Upper lobe of right lung (tissue), 1 donor: ENCODE results near the gene ALDH7A1. TPM values are rescaled to one million over a fixed set of nuclear protein-coding genes. Genes with fewer than 3 reads are reported as not detected.
"Not testable (repeated sequence)": the region's sequence is repeated elsewhere in the genome, so short reads cannot be mapped to it uniquely, and the experiment has no call there.

Source experiments
- ATAC-seq: fragments of 200-7000 bp; cut with Tn5 transposase; one replicate; pipeline ENCODE4 v1.9.1; 2020; ENCODE audit warnings: mild to moderate bottlenecking, moderate library complexity
- DNase-seq: peaks from one replicate; pipeline ENCODE4 v3.0.0-alpha.2; 2020
- H3K27ac ChIP-seq: fragments of 200-600 bp; one replicate; pipeline ENCODE4 v1.8.0; 2022
- H3K27me3 ChIP-seq: fragments of 200-600 bp; one replicate; pipeline ENCODE4 v1.8.0; 2022; ENCODE audit warnings: mild to moderate bottlenecking
- H3K36me3 ChIP-seq: fragments of 200-600 bp; one replicate; pipeline ENCODE4 v1.8.0; 2022
- H3K4me1 ChIP-seq: fragments of 200-600 bp; one replicate; pipeline ENCODE4 v1.8.0; 2022
- H3K4me3 ChIP-seq: fragments of 200-600 bp; one replicate; pipeline ENCODE4 v1.8.0; 2022; ENCODE audit warnings: mild to moderate bottlenecking
- H3K9me3 ChIP-seq: fragments of 200-600 bp; one replicate; pipeline ENCODE4 v1.8.0; 2022
- CTCF ChIP-seq: fragments of 200-600 bp; IDR thresholded peaks from one replicate; pipeline ENCODE4 v1.8.0; 2022; ENCODE audit warnings: antibody characterized with exemption
- intact Hi-C: fragments of 100-400 bp; cut with DNase I; formaldehyde crosslinking; loops from one replicate; pipeline ENCODE4 v1.11.0; 2022
- total RNA-seq: library from RNA; stranded (reverse); fragmentation: NEBNext Ultra II Directional; extraction: Animal tissue kit (Norgen Biotek cat#: 25700); gene quantifications from one replicate; pipeline ENCODE4 v1.2.1, GENCODE V29; 2021
- donor health status: DM: no; HTN: yes; CAD: no; lungs with severe emphysema.

Gene ALDH7A1
- total RNA-seq, 1 donor from 2014 or later: 26.1 TPM

- no peak for TF ChIP-seq CTCF
- intact Hi-C loops: no loop called here
- Histone ChIP-seq H3K36me3 (no peaks in the 10 kb centered on the region), H3K27me3 (no peaks in the 10 kb centered on the region), H3K27ac (no peak overlapping the region), H3K4me1 (no peaks in the 10 kb centered on the region), H3K9me3 (no peaks in the 10 kb centered on the region), H3K4me3 (no peak overlapping the region)
- DNase-seq: no peak
- no peak for ATAC-seq
Observed at GRCh38 chr5:126633552-126633951, 38.5 kb upstream of the ALDH7A1 start.

GRCh38 chr5:126631920-126632319 lies 36.9 kb upstream of the ALDH7A1 start:
- H3K9me3 ChIP-seq: no peaks in the 10 kb centered on the region
- no peak overlapping the region for H3K4me3 ChIP-seq
- H3K27me3 ChIP-seq: no peaks in the 10 kb centered on the region
- H3K36me3 ChIP-seq: no peaks in the 10 kb centered on the region
- intact Hi-C loops: no loop called here
- TF ChIP-seq CTCF: no peak
- DNase-seq (no peak), ATAC-seq (no peak)
- no peaks in the 10 kb centered on the region for H3K4me1 ChIP-seq
- H3K27ac ChIP-seq: no peak overlapping the region

- no peaks in the 10 kb centered on the region for H3K4me1 ChIP-seq
- intact Hi-C loops: no loop called here
- DNase-seq (no peak), ATAC-seq (no peak)
- H3K4me3 ChIP-seq: no peak overlapping the region
- H3K9me3 ChIP-seq: no peaks in the 10 kb centered on the region
- TF ChIP-seq CTCF: no peak
- H3K27me3 ChIP-seq: no peaks in the 10 kb centered on the region
- no peak overlapping the region for H3K27ac ChIP-seq
- H3K36me3 ChIP-seq: peaks cover 19% of the 10 kb centered on the region
Observed at GRCh38 chr5:126628102-126628501, 33.1 kb upstream of the ALDH7A1 start.

GRCh38 chr5:126624534-126624933 lies 29.5 kb upstream of the ALDH7A1 start:
- Histone ChIP-seq H3K27ac (no peak overlapping the region), H3K4me1 (no peaks in the 10 kb centered on the region), H3K4me3 (no peak overlapping the region), H3K9me3 (no peaks in the 10 kb centered on the region), H3K27me3 (no peaks in the 10 kb centered on the region), H3K36me3 (peaks cover 33% of the 10 kb centered on the region)
- no peak for DNase-seq
- ATAC-seq: no peak
- no peak for TF ChIP-seq CTCF
- intact Hi-C loops: no loop called here

GRCh38 chr5:126619781-126620180 lies 24.8 kb upstream of the ALDH7A1 start:
- no peak overlapping the region for H3K27ac ChIP-seq
- no peaks in the 10 kb centered on the region for H3K9me3 ChIP-seq
- intact Hi-C loops: no loop called here
- H3K36me3 ChIP-seq: peaks cover 45% of the 10 kb centered on the region
- DNase-seq (no peak), ATAC-seq (no peak)
- no peak for TF ChIP-seq CTCF
- no peaks in the 10 kb centered on the region for H3K4me1 ChIP-seq
- no peak overlapping the region for H3K4me3 ChIP-seq
- no peaks in the 10 kb centered on the region for H3K27me3 ChIP-seq

GRCh38 chr5:126617603-126618002 lies 22.6 kb upstream of the ALDH7A1 start:
- H3K27me3 ChIP-seq, intact Hi-C loops, H3K4me1 ChIP-seq, H3K4me3 ChIP-seq, H3K9me3 ChIP-seq, DNase-seq, H3K27ac ChIP-seq, ATAC-seq: not testable (repeated sequence)
- H3K36me3 ChIP-seq: peaks cover 41% of the 10 kb centered on the region
